Measurements from ENCODE around the gene MMP2.

Gene MMP2

DNA sequence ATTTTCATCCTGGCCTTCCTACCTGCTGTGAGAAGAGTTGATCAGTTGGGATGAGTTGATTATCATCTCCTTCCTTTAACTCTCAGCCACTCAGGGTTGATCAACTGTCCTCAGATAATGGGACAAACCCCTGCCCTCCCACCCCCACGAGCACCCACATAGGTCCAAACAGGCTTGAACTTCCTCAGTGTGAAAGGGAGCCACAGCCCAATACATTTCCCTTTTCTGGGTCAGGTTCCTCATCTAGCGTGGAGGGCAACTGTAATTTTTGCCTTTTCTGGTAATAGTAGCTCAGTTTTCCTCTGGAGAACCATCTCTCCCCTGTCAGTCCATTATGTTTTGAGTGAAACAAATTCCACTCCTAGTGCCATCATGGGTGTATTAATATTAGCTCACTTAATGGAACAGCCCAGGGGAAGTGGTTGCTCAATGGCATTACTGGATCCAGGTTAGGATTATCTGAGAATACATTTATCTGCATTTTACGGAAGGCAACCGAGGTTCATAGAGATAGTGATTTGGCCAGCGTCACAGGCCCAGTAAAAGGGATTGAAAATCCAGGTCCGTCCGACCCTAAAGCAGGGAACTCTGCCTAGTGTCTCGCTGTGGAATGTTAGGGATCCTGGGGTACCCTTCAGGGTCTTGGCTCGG, 29.4 kb downstream of the MMP2 start:
- Histone ChIP-seq H3K9ac (ENCODE audit: low read depth, low read length) (no peak overlapping the region), H3K36me3 (ENCODE audit: control insufficient read depth, insufficient read depth, low read length) (no peaks in the 10 kb centered on the region), H3K9me3 (ENCODE audit: control insufficient read depth, insufficient read depth, low read length) (no peaks in the 10 kb centered on the region), H3K4me3 (ENCODE audit: low read depth, low read length) (peak overlapping the region; percentile 72), H3K27me3 (ENCODE audit: control insufficient read depth, insufficient read depth, low read length) (peaks cover 10% of the 10 kb centered on the region), H3K4me1 (ENCODE audit: control insufficient read depth, insufficient read depth, low read length) (peaks cover 2% of the 10 kb centered on the region)

DNA sequence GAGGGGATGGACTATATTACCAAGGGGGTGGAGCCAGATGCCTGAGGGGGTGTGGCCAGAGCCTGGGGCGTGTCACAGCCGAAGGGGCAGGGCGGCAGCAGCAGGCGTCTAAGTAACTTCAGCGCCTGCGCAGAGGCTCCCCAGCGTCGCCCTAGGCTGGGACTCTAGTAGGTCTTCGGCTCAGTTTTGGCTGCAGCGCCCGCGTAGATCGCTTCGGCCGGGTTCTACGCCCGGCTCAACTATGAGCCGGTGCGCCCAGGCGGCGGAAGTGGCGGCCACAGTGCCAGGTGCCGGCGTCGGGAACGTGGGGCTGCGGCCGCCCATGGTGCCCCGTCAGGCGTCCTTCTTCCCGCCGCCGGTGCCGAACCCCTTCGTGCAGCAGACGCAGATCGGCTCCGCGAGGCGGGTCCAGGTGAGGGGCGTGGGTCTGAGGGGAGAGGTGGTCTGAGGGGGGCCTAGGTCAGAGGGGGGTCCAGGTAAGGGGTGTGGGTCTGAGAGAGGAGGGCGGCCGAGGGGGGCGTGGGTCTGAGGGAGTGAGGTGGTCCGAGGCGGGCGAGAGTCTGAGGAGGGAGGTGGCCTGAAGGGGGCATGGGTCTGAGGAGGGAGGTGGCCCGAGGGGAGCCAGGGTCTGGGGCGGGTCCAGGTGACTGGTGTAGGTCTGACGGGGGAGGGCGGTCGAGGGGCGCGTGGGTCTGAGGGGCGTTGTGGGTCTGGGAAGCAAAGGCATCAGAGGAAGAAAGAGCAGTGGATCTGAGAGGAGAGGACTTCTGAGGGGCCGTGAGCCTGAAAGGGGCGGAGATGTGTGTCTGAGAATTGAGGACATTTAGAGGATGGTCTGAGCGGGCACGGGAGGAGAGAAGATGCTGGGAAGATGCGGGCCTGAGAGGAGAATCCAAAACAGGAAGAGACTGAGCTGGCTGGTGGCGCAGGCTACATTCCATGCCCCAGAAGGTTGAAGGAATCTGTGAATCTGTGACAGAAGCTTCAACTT, 30.2 kb downstream of the MMP2 start, which contains the start of gene LPCAT2:
TSS of gene LPCAT2 (plus strand) at position 132 of the 991 bp plus-strand sequence. CDS start at position 242, 110 bp downstream.
- no peaks in the 10 kb centered on the region for H3K9me3 ChIP-seq (ENCODE audit: control insufficient read depth, insufficient read depth, low read length)
- no peaks in the 10 kb centered on the region for H3K36me3 ChIP-seq (ENCODE audit: control insufficient read depth, insufficient read depth, low read length)
- H3K4me3 ChIP-seq (ENCODE audit: low read depth, low read length): peak within 1 kb of the TSS; percentile 72
- H3K27me3 ChIP-seq (ENCODE audit: control insufficient read depth, insufficient read depth, low read length): peaks cover 10% of the 10 kb centered on the region
- no peak within 1 kb of the TSS for H3K9ac ChIP-seq (ENCODE audit: low read depth, low read length)
- peaks cover 2% of the 10 kb centered on the region for H3K4me1 ChIP-seq (ENCODE audit: control insufficient read depth, insufficient read depth, low read length)

DNA sequence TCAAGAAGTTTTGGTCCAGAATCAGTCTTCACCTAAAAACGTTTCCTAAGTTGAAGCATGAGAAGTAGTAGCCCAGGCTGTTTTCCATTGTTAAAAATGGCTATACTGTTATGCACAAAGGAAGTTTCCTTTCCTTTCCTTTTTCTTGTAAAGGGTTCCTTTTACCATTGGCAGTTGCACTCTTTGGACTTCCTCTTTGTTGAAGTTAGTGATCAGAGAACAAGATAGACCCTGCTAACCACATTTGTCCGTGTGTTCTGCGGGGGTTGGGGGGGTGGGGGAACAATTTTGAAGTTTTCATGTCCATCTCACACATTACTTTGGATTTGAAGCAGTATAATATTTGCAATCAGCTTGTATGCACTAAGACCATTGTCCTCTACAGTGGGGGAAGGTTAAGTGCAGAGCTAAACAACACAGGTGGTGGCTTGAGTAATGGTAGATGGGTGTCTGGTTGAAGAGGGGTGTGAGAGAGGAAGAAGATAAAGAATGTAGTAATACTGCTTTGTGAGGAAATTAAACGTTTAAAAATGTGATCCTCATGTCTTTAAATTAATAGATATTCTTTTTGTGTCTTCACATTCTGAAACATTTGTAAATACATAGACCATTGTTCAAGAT, 31.3 kb downstream of the MMP2 start:
- Histone ChIP-seq H3K9ac (ENCODE audit: low read depth, low read length) (no peak overlapping the region), H3K27me3 (ENCODE audit: control insufficient read depth, insufficient read depth, low read length) (peaks cover 10% of the 10 kb centered on the region), H3K4me1 (ENCODE audit: control insufficient read depth, insufficient read depth, low read length) (peaks cover 2% of the 10 kb centered on the region), H3K9me3 (ENCODE audit: control insufficient read depth, insufficient read depth, low read length) (no peaks in the 10 kb centered on the region), H3K4me3 (ENCODE audit: low read depth, low read length) (peak overlapping the region; percentile 72), H3K36me3 (ENCODE audit: control insufficient read depth, insufficient read depth, low read length) (no peaks in the 10 kb centered on the region)

DNA sequence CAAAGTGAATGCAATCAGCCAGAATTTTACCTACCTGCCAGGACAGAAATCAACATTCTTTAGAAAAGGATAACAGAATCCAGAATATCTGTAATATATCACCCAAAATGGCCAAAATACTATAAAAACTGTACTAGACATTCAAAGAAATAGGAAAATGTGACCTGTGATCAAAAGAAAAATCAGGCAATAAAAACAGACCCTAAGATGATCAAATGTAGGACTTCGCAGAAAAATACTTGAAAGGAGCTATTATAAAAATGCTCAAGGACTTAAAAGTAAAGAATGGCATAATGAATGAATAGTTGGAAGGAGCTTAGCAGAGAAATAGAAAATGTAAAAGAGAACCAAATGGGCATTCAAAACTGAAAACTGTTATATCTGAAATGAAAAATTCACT, 33.9 kb downstream of the MMP2 start:
- Histone ChIP-seq H3K9me3 (ENCODE audit: control insufficient read depth, insufficient read depth, low read length) (no peaks in the 10 kb centered on the region), H3K9ac (ENCODE audit: low read depth, low read length) (no peak overlapping the region), H3K36me3 (ENCODE audit: control insufficient read depth, insufficient read depth, low read length) (no peaks in the 10 kb centered on the region)

DNA sequence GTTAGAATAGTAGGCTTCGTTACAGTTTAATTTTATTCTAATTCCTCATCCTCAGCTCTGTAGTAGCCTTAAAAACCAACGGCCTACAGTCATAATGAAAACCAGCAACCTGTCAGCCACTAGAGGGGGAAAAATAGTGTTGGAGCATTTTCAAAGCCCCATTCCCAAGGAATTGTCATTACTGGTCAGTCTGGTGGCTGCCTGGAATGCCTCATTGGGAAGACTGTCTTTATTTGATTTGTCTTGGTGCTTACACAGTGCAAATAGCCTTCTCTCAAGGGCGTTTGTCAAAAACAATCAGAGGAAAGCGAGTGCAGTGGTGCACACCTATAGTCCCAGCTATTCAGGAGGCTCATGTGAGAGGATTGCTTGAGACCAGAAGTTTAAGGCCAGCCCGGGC, 34.6 kb downstream of the MMP2 start:
- no peak overlapping the region for H3K4me3 ChIP-seq (ENCODE audit: low read depth, low read length)
- peaks cover 10% of the 10 kb centered on the region for H3K27me3 ChIP-seq (ENCODE audit: control insufficient read depth, insufficient read depth, low read length)
- H3K4me1 ChIP-seq (ENCODE audit: control insufficient read depth, insufficient read depth, low read length): peaks cover 2% of the 10 kb centered on the region
- H3K9ac ChIP-seq (ENCODE audit: low read depth, low read length): no peak overlapping the region
- no peaks in the 10 kb centered on the region for H3K9me3 ChIP-seq (ENCODE audit: control insufficient read depth, insufficient read depth, low read length)
- H3K36me3 ChIP-seq (ENCODE audit: control insufficient read depth, insufficient read depth, low read length): no peaks in the 10 kb centered on the region

More for the DNA sequence above, 33.9 kb downstream of the MMP2 start:
- Histone ChIP-seq H3K4me1 (ENCODE audit: control insufficient read depth, insufficient read depth, low read length) (peaks cover 2% of the 10 kb centered on the region), H3K27me3 (ENCODE audit: control insufficient read depth, insufficient read depth, low read length) (peaks cover 10% of the 10 kb centered on the region), H3K4me3 (ENCODE audit: low read depth, low read length) (no peak overlapping the region)

DNA sequence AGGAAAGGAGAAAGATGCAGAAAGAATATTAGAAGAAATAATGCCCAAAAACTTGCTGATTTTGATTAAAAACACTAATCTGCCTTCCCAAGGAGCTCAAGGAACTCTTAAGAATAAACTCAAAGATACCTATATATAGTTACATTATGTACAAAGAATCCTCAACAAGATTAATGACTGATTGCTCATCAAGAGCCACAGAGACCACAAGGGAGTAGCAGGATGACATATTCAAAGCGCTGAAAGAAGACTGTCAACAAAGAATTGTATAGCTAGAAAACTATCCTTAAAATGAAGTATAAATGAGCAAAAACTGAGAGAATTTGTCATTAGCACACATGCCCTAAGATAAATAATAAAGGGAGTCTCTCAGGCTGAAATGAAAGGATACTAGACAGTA, 36.1 kb downstream of the MMP2 start:
- no peak overlapping the region for H3K9ac ChIP-seq (ENCODE audit: low read depth, low read length)
- H3K9me3 ChIP-seq (ENCODE audit: control insufficient read depth, insufficient read depth, low read length): no peaks in the 10 kb centered on the region
- no peak overlapping the region for H3K4me3 ChIP-seq (ENCODE audit: low read depth, low read length)
- peaks cover under 1% of the 10 kb centered on the region for H3K4me1 ChIP-seq (ENCODE audit: control insufficient read depth, insufficient read depth, low read length)
- peaks cover 5% of the 10 kb centered on the region for H3K27me3 ChIP-seq (ENCODE audit: control insufficient read depth, insufficient read depth, low read length)
- H3K36me3 ChIP-seq (ENCODE audit: control insufficient read depth, insufficient read depth, low read length): no peaks in the 10 kb centered on the region

DNA sequence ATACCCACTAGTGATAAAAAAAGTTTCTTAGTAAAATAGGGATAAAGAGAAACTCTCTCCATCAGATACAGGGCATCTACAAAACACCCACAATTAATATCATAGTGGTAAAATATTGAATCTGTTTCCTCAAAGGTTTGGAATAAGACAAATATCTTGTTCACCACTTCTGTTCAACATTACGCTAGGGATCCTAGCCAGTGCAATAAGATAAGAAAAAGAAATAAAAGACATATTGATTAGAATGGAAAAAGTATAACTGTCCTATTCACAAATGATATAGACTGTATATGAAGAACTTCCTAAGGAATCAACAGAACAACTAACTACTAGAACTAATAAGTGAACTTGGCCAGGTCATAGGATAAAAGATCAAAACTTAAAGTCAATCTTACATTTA, 42.8 kb downstream of the MMP2 start:
- Histone ChIP-seq H3K9me3 (ENCODE audit: control insufficient read depth, insufficient read depth, low read length) (no peaks in the 10 kb centered on the region), H3K36me3 (ENCODE audit: control insufficient read depth, insufficient read depth, low read length) (no peaks in the 10 kb centered on the region), H3K27me3 (ENCODE audit: control insufficient read depth, insufficient read depth, low read length) (no peaks in the 10 kb centered on the region), H3K9ac (ENCODE audit: low read depth, low read length) (no peak overlapping the region), H3K4me1 (ENCODE audit: control insufficient read depth, insufficient read depth, low read length) (peaks cover 5% of the 10 kb centered on the region), H3K4me3 (ENCODE audit: low read depth, low read length) (no peak overlapping the region)

DNA sequence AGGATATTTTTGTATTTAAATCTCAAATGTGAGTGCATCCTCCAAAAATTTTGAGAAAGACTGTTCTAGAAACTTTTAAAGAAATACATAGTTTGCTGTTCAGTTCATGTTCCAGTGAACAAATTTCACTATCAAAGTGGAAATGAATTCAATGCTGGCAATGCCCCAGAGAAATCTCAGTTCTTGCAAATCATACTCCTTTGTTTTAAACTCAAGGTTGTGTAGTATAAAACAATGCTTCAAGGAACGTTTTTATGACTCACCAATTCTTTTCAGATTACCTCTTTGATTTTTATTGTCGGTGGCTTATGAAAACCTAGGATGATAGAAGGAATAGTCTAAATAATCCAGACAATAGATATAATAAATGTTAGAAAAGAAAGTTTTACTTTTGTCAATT, 47.4 kb downstream of the MMP2 start:
- no peaks in the 10 kb centered on the region for H3K36me3 ChIP-seq (ENCODE audit: control insufficient read depth, insufficient read depth, low read length)
- H3K4me1 ChIP-seq (ENCODE audit: control insufficient read depth, insufficient read depth, low read length): peaks cover 5% of the 10 kb centered on the region
- H3K9ac ChIP-seq (ENCODE audit: low read depth, low read length): no peak overlapping the region
- no peaks in the 10 kb centered on the region for H3K9me3 ChIP-seq (ENCODE audit: control insufficient read depth, insufficient read depth, low read length)
- no peaks in the 10 kb centered on the region for H3K27me3 ChIP-seq (ENCODE audit: control insufficient read depth, insufficient read depth, low read length)
- no peak overlapping the region for H3K4me3 ChIP-seq (ENCODE audit: low read depth, low read length)

DNA sequence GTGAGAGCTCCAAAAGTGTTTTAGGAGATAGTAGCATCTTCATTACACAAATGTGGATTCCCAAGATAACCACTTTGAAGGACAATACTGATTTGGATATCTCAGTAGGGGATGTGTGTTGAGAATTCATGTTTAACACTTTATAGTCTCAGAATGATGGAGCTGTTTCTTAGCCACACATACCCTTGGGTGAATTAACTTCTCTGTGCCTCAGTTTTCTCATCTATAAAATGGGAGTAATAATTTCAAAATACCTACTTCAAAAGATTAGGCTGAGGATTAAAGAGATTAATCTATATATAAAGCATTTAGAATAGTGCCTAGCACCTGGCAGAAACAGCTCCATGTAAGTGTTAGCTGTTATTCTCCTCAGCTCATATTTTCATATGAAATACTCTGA, 48.9 kb downstream of the MMP2 start:
- no peak overlapping the region for H3K9ac ChIP-seq (ENCODE audit: low read depth, low read length)

DNA sequence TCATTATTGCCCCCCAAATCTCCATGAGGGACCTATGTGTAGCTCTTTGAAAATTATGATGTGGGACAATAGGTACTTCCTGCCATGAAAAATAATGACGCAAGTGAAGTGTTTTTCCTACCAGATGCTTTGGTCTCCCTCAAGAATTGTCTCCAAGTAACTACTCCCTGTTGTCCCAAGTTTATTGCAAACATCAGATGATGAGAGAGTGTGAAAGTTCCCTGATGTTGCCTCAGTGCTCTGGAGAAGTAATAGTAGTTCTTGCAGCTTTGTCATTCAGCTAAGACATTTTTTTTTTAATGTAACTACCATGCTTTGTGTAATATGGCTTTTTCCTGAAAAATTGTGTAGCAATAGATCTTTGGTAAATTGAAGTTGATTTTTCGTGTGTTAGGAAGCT, 50.0 kb downstream of the MMP2 start:
- H3K4me3 ChIP-seq (ENCODE audit: low read depth, low read length): no peak overlapping the region
- peaks cover 5% of the 10 kb centered on the region for H3K4me1 ChIP-seq (ENCODE audit: control insufficient read depth, insufficient read depth, low read length)
- no peaks in the 10 kb centered on the region for H3K36me3 ChIP-seq (ENCODE audit: control insufficient read depth, insufficient read depth, low read length)
- H3K9me3 ChIP-seq (ENCODE audit: control insufficient read depth, insufficient read depth, low read length): no peaks in the 10 kb centered on the region
- no peak overlapping the region for H3K9ac ChIP-seq (ENCODE audit: low read depth, low read length)
- H3K27me3 ChIP-seq (ENCODE audit: control insufficient read depth, insufficient read depth, low read length): no peaks in the 10 kb centered on the region

More for the DNA sequence above, 48.9 kb downstream of the MMP2 start:
- Histone ChIP-seq H3K4me1 (ENCODE audit: control insufficient read depth, insufficient read depth, low read length) (peaks cover 5% of the 10 kb centered on the region), H3K27me3 (ENCODE audit: control insufficient read depth, insufficient read depth, low read length) (no peaks in the 10 kb centered on the region), H3K36me3 (ENCODE audit: control insufficient read depth, insufficient read depth, low read length) (no peaks in the 10 kb centered on the region), H3K9me3 (ENCODE audit: control insufficient read depth, insufficient read depth, low read length) (no peaks in the 10 kb centered on the region), H3K4me3 (ENCODE audit: low read depth, low read length) (no peak overlapping the region)

DNA sequence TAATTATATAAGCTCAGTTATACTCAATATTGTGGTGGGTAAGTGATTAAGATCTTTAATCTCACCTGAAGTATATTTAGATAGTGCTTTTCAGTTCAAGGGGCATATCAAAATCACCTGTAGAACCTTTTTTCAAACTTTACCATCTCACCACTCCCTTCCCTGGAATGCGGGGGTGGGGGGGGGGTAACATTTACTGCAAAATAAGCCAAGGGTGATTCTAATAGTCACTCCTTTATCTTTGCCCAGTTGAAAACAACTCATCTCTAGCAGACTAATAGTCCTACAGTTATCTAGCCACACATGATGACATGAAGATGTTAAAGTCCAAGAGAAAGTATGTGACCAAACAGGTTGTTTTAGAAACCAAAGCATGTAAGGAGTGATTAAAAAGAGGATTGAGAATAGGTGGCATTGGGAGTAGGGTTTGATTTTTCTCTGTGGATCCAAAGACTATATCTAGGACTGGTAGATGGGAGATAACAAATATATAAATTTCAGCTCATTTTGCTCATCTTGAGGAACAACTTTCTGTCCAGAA, 51.4 kb downstream of the MMP2 start:
- no peaks in the 10 kb centered on the region for H3K4me1 ChIP-seq (ENCODE audit: control insufficient read depth, insufficient read depth, low read length)
- no peak overlapping the region for H3K4me3 ChIP-seq (ENCODE audit: low read depth, low read length)
- H3K9me3 ChIP-seq (ENCODE audit: control insufficient read depth, insufficient read depth, low read length): no peaks in the 10 kb centered on the region
- no peak overlapping the region for H3K9ac ChIP-seq (ENCODE audit: low read depth, low read length)
- H3K36me3 ChIP-seq (ENCODE audit: control insufficient read depth, insufficient read depth, low read length): no peaks in the 10 kb centered on the region
- H3K27me3 ChIP-seq (ENCODE audit: control insufficient read depth, insufficient read depth, low read length): no peaks in the 10 kb centered on the region

Data from iPS-15b (cell line).